ENCODE measurements around the gene SP3.

SP3 gene

GRCh38 chr2:173993459-173993858 is 28.3 kb upstream of the SP3 start:
- Histone ChIP-seq H3K27me3 (ENCODE audit: control insufficient read depth, insufficient read depth, low read length) (no peaks in the 10 kb centered on the region), H3K4me1 (no peaks in the 10 kb centered on the region), H3K79me2 (no peaks in the 10 kb centered on the region), H3K36me3 (ENCODE audit: control insufficient read depth, insufficient read depth, low read length) (no peaks in the 10 kb centered on the region), H3K27ac (no peak overlapping the region), H3K4me3 (ENCODE audit: low read depth, low read length) (no peak overlapping the region), H3K4me2 (ENCODE audit: low read length) (no peak overlapping the region), H3K9me3 (ENCODE audit: control insufficient read depth, low read length) (no peaks in the 10 kb centered on the region), H3K9ac (no peak overlapping the region), H2AFZ (no peak overlapping the region)
- no peak for TF ChIP-seq CTCF (IDR thresholded peaks at IDR 0.05)

- no peaks in the 10 kb centered on the region for H3K9me3 ChIP-seq (ENCODE audit: control insufficient read depth, low read length)
- no peak overlapping the region for H3K27ac ChIP-seq
- H3K36me3 ChIP-seq (ENCODE audit: control insufficient read depth, insufficient read depth, low read length) = no peaks in the 10 kb centered on the region
- no peak overlapping the region for H3K9ac ChIP-seq
- TF ChIP-seq CTCF (IDR thresholded peaks at IDR 0.05) = no peak
- H3K4me3 ChIP-seq (ENCODE audit: low read depth, low read length) = no peak overlapping the region
- peak overlapping the region; percentile 17 for H3K4me2 ChIP-seq (ENCODE audit: low read length)
- H2AFZ ChIP-seq = peak overlapping the region; percentile 47
- no peaks in the 10 kb centered on the region for H3K79me2 ChIP-seq
- no peaks in the 10 kb centered on the region for H3K27me3 ChIP-seq (ENCODE audit: control insufficient read depth, insufficient read depth, low read length)
- no peaks in the 10 kb centered on the region for H3K4me1 ChIP-seq
These were observed 26.8 kb upstream of the SP3 start for GRCh38 chr2:173991856-173992588.

GRCh38 chr2:173990970-173991819 is 26.0 kb upstream of the SP3 start:
- Histone ChIP-seq H3K9me3 (ENCODE audit: control insufficient read depth, low read length) (no peaks in the 10 kb centered on the region), H3K4me2 (ENCODE audit: low read length) (peak overlapping the region; percentile 17), H3K27me3 (ENCODE audit: control insufficient read depth, insufficient read depth, low read length) (no peaks in the 10 kb centered on the region), H2AFZ (peak overlapping the region; percentile 47), H3K27ac (no peak overlapping the region), H3K79me2 (no peaks in the 10 kb centered on the region), H3K9ac (no peak overlapping the region), H3K4me3 (ENCODE audit: low read depth, low read length) (no peak overlapping the region), H3K36me3 (ENCODE audit: control insufficient read depth, insufficient read depth, low read length) (no peaks in the 10 kb centered on the region), H3K4me1 (no peaks in the 10 kb centered on the region)
- no peak for TF ChIP-seq CTCF (IDR thresholded peaks at IDR 0.05)

- no peaks in the 10 kb centered on the region for H3K79me2 ChIP-seq
- H3K27me3 ChIP-seq (ENCODE audit: control insufficient read depth, insufficient read depth, low read length) = no peaks in the 10 kb centered on the region
- H3K27ac ChIP-seq = no peak overlapping the region
- no peak overlapping the region for H3K4me3 ChIP-seq (ENCODE audit: low read depth, low read length)
- H3K9me3 ChIP-seq (ENCODE audit: control insufficient read depth, low read length) = no peaks in the 10 kb centered on the region
- no peak for TF ChIP-seq CTCF (IDR thresholded peaks at IDR 0.05)
- no peak overlapping the region for H3K4me2 ChIP-seq (ENCODE audit: low read length)
- no peaks in the 10 kb centered on the region for H3K36me3 ChIP-seq (ENCODE audit: control insufficient read depth, insufficient read depth, low read length)
- no peak overlapping the region for H3K9ac ChIP-seq
- H2AFZ ChIP-seq = no peak overlapping the region
- H3K4me1 ChIP-seq = peaks cover 3% of the 10 kb centered on the region
These were observed 25.1 kb upstream of the SP3 start for GRCh38 chr2:173990245-173990644.
